Measurements from ENCODE around the gene CIT. TPM values are rescaled to one million over a fixed set of nuclear protein-coding genes. Genes with fewer than 3 reads are reported as not detected.

CIT gene
- total and polyA plus RNA-seq, 7 donors = 1.2 to 9.2 (median 5.4) TPM

DNA sequence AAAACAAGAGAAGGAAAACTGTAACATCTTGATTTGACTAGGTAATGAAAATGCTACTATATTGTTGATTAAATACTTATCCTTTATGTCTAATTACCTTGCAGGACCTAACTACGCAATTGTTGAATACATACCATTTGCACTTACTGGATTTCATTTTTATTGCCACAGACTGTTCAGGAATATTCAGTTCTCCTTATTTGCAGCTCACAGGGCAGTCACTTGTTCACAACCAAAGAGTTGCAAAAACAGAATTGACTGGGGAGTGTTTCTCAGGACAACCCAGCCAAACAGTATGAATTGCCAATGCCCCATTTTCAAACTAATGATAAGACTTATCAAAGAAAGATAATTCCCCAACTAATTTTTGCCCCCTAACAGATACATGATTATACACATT, 49.4 kb downstream of the CIT start:
- Histone ChIP-seq H3K4me1 (no peaks in the 10 kb centered on the region), H3K27ac (no peak overlapping the region), H3K4me3 (no peak overlapping the region), H3K9me3 (no peaks in the 10 kb centered on the region), H3K36me3 (no peaks in the 10 kb centered on the region), H3K27me3 (no peaks in the 10 kb centered on the region)
- TF ChIP-seq POLR2A (IDR thresholded peaks at IDR 0.05) = no peak
- TF ChIP-seq EP300 (IDR thresholded peaks at IDR 0.05) = no peak
- TF ChIP-seq, protein P1, sequence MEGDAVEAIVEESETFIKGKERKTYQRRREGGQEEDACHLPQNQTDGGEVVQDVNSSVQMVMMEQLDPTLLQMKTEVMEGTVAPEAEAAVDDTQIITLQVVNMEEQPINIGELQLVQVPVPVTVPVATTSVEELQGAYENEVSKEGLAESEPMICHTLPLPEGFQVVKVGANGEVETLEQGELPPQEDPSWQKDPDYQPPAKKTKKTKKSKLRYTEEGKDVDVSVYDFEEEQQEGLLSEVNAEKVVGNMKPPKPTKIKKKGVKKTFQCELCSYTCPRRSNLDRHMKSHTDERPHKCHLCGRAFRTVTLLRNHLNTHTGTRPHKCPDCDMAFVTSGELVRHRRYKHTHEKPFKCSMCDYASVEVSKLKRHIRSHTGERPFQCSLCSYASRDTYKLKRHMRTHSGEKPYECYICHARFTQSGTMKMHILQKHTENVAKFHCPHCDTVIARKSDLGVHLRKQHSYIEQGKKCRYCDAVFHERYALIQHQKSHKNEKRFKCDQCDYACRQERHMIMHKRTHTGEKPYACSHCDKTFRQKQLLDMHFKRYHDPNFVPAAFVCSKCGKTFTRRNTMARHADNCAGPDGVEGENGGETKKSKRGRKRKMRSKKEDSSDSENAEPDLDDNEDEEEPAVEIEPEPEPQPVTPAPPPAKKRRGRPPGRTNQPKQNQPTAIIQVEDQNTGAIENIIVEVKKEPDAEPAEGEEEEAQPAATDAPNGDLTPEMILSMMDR (IDR thresholded peaks at IDR 0.05) = no peak
- TF ChIP-seq POLR2AphosphoS5 (IDR thresholded peaks at IDR 0.05) = no peak
- WGBS, 2 donors = 96 to 97% methylated on average over 1 of the region's 1 CpG
- DNase-seq = no peak
- intact Hi-C loops (cut with DNase I) = no loop called here

DNA sequence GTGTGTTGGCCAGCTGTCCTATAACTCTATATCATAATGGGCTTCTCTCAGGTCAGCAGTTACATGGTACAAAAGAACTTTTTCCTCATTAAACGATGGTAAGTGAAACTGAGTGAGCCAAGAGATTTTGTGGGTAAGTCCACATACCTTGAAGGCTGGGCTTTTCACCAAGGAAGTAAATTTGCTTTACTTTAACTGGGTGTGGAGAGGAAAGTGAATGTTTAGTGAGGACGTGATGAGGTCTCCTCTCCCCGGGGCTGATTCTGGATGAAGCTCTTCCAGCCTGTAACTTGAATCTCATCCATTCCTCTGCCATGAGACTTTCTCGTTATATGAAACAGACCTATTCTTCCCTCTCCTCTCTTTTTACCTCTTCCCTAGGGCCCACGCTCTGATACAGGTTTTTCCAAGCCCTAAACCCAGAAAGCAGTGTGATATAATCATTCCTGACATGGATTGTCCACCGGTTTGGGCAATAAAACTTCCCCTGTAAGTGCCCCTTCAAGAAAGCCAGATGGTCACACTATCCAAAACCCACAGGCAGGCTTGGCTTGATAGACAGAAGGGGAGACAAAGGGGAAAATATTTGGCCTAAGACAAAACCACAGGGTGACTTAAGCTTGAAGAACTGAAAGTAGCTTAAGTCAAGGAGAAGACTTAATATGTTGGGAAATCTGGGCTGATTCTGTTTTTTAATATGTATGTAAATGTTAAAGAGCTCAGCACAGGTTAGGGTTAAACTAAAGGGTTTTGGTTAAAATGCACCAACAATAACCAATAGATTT, 50.3 kb downstream of the CIT start:
- no peak overlapping the region for H3K4me3 ChIP-seq

DNA sequence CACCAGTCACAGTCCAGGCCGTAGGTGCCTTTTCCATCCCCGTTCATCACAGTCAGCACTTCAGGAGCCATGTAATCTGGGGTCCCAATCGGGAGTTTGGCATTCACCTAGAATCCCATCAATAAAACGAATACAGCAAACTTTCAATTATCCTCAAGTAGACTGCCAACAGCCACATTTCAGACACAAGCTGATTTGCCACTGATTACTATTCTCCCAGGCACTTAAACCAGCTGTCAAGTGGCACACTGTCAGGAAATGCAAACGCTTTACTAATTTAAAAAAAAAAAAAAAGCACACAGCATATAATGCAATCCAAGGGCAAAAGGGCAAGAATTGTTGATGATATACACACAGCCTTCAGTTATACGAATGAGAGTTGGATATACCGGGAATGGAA, 51.9 kb downstream of the CIT start:
- Histone ChIP-seq H3K27me3 (no peaks in the 10 kb centered on the region), H3K36me3 (no peaks in the 10 kb centered on the region), H3K9me3 (no peaks in the 10 kb centered on the region), H3K27ac (no peak overlapping the region), H3K4me1 (no peaks in the 10 kb centered on the region), H3K4me3 (no peak overlapping the region)
- WGBS, 2 donors = 91 to 95% methylated on average over 7 of the region's 7 CpGs
- intact Hi-C loops (cut with DNase I) = no loop called here
- no peak for DNase-seq
- no peak for TF ChIP-seq POLR2A (IDR thresholded peaks at IDR 0.05)
- TF ChIP-seq EP300 (IDR thresholded peaks at IDR 0.05) = no peak
- TF ChIP-seq POLR2AphosphoS5 (IDR thresholded peaks at IDR 0.05) = no peak
- TF ChIP-seq, protein P1 (IDR thresholded peaks at IDR 0.05) = no peak

More for the DNA sequence above, 50.3 kb downstream of the CIT start:
- H3K36me3 ChIP-seq = no peaks in the 10 kb centered on the region
- no peak overlapping the region for H3K27ac ChIP-seq
- H3K4me1 ChIP-seq = no peaks in the 10 kb centered on the region
- no peaks in the 10 kb centered on the region for H3K27me3 ChIP-seq
- WGBS, 2 donors = 82 to 87% methylated on average over 6 of the region's 6 CpGs
- H3K9me3 ChIP-seq = no peaks in the 10 kb centered on the region
- no peak for DNase-seq
- no peak for TF ChIP-seq POLR2A (IDR thresholded peaks at IDR 0.05)
- no peak for TF ChIP-seq EP300 (IDR thresholded peaks at IDR 0.05)
- TF ChIP-seq POLR2AphosphoS5 (IDR thresholded peaks at IDR 0.05) = no peak
- TF ChIP-seq, protein P1 (IDR thresholded peaks at IDR 0.05) = no peak
- intact Hi-C loops (cut with DNase I) = no loop called here

DNA sequence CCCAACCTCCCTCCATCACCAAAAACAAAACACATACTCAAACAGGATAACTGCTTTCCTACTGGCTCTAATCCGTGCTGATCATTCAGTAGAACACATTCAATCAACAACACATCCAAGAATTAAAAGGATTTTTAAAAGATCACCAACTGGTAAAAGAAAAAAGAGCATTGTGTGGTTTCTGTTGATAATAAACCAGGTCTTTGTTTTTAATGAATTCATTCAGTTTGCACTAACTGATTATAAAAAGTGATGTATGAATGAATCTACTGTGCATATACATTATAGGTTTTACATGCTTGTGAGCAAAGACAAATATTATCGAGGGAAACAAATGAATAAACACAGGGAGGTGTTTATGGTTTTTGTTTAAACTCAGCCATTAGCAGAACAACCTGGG, 55.1 kb downstream of the CIT start:
- H3K27ac ChIP-seq = no peak overlapping the region
- intact Hi-C loops (cut with DNase I) = no loop called here
- no peaks in the 10 kb centered on the region for H3K36me3 ChIP-seq
- WGBS, 2 donors = 35 to 76% methylated on average over 2 of the region's 2 CpGs
- H3K4me1 ChIP-seq = no peaks in the 10 kb centered on the region
- DNase-seq = no peak
- no peaks in the 10 kb centered on the region for H3K9me3 ChIP-seq
- H3K4me3 ChIP-seq = no peak overlapping the region
- no peaks in the 10 kb centered on the region for H3K27me3 ChIP-seq
- TF ChIP-seq, protein P1 (IDR thresholded peaks at IDR 0.05) = no peak
- no peak for TF ChIP-seq POLR2AphosphoS5 (IDR thresholded peaks at IDR 0.05)
- no peak for TF ChIP-seq EP300 (IDR thresholded peaks at IDR 0.05)
- no peak for TF ChIP-seq POLR2A (IDR thresholded peaks at IDR 0.05)

DNA sequence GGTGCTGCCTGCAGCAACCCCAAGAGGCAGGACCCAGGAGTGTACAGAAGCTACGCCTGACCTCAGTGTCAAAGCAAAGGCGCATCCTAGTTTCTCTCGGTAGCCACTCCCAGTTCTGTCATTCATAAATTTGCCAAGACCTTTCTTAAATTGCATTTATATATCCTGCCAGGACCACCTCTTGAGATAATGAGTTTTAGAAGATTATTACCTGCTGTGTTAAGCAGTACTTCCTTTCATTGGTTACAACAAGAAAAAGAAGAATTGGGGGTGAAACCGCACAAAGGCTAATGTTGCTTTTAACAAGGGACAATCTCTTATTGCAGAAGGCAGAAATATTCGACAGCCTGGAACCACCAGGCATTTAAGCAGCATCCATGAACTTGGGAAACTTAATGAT, 57.8 kb downstream of the CIT start:
- TF ChIP-seq POLR2AphosphoS5 (IDR thresholded peaks at IDR 0.05) (no peak), POLR2A (IDR thresholded peaks at IDR 0.05) (no peak)
- TF ChIP-seq, protein P1 (IDR thresholded peaks at IDR 0.05) = no peak
- Histone ChIP-seq H3K27ac (no peak overlapping the region), H3K4me1 (no peaks in the 10 kb centered on the region), H3K27me3 (no peaks in the 10 kb centered on the region), H3K36me3 (no peaks in the 10 kb centered on the region), H3K9me3 (no peaks in the 10 kb centered on the region), H3K4me3 (no peak overlapping the region)
- WGBS, 2 donors = 95 to 96% methylated on average over 5 of the region's 5 CpGs
- DNase-seq = no peak
- intact Hi-C loops (cut with DNase I) = no loop called here

All from sigmoid colon (tissue), 7 donors.